ENCODE results near the gene SH2D6.

GRCh38 chr2:85440729-85441128 is 22.2 kb downstream of the SH2D6 start:
- no peak for TF ChIP-seq CTCF (IDR thresholded peaks at IDR 0.05)
- no peak for TF ChIP-seq POLR2A (IDR thresholded peaks at IDR 0.05)

Measured in lower leg skin (tissue), 3 donors.